Upper lobe of left lung (tissue), 4 donors: ENCODE results near the gene GPATCH3.

Experiments used
- EP300 ChIP-seq, 4 donors: sonication (generic); formaldehyde crosslinking; IDR thresholded peaks; one replicate each; pipeline ENCODE4 v1.5.1; 2017; ENCODE audit warnings: antibody characterized with exemption in 4 of 4, control low read depth in 2 of 4
- POLR2A ChIP-seq, 4 donors: fragments of 450-650 bp; IDR thresholded peaks; one replicate each; pipeline ENCODE4 v1.5.1; 2016 to 2017; ENCODE audit warnings: antibody characterized with exemption in 4 of 4, mild to moderate bottlenecking in 2 of 4
- POLR2AphosphoS5 ChIP-seq, 2 donors: sonication (generic); formaldehyde crosslinking; IDR thresholded peaks; one replicate each; pipeline ENCODE4 v1.5.1; 2017; ENCODE audit warnings: antibody characterized with exemption in 2 of 2
- TF ChIP-seq, protein P1 (sequence below), 6 experiments: fragments of 450-650 bp in 4 of 6; fragments of 200-600 bp in 2 of 6; sonication (generic) in 2 of 6; IDR thresholded peaks; one replicate each; pipeline ENCODE4 v1.5.1; 2016 to 2019; ENCODE audit warnings: antibody characterized with exemption in 6 of 6

DNA sequence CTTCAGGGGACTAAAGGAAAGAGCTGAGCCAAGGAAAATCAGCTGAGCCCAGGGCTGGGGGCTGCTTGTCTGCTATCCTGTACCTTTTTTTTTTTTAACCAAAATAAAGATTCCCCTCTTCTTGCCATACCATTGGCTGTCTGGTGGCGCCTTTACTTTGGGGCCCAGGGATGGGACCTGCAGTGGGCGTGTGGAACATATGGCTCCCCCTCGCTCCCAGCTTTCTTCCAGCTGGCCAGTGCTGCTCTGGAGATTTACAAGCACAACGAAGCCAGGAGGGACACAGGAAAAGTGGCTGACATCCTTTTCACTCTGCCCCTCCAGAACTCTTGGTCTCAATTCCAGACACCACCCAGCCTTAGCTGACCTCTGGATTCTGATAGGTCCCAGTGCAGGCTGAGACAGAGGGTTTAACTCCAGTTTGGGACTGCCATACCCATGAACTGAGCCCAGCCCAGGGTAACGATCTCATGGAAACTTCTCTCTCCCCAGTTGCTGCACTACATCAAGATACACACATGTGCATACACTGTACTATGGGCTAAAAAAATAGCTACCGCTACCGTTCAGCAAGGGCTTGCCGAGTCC is 42.7 kb downstream of the GPATCH3 start:
- no peak for TF ChIP-seq EP300 (IDR thresholded peaks at IDR 0.05)
- TF ChIP-seq, protein P1, sequence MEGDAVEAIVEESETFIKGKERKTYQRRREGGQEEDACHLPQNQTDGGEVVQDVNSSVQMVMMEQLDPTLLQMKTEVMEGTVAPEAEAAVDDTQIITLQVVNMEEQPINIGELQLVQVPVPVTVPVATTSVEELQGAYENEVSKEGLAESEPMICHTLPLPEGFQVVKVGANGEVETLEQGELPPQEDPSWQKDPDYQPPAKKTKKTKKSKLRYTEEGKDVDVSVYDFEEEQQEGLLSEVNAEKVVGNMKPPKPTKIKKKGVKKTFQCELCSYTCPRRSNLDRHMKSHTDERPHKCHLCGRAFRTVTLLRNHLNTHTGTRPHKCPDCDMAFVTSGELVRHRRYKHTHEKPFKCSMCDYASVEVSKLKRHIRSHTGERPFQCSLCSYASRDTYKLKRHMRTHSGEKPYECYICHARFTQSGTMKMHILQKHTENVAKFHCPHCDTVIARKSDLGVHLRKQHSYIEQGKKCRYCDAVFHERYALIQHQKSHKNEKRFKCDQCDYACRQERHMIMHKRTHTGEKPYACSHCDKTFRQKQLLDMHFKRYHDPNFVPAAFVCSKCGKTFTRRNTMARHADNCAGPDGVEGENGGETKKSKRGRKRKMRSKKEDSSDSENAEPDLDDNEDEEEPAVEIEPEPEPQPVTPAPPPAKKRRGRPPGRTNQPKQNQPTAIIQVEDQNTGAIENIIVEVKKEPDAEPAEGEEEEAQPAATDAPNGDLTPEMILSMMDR (IDR thresholded peaks at IDR 0.05), result no peak
- no peak for TF ChIP-seq POLR2A (IDR thresholded peaks at IDR 0.05)
- TF ChIP-seq POLR2AphosphoS5 (IDR thresholded peaks at IDR 0.05), result no peak
